ENCODE measurements around the gene FILIP1L.
A peak's percentile ranks its signal among the peaks of the same experiment; 100 is the strongest.

The FILIP1L gene

GRCh38 chr3:100114413-100115030, at the start of gene FILIP1L:
FILIP1L (minus strand) TSS chr3:100114501.
- DNase-seq = no peak

GRCh38 chr3:100163787-100164186, 49.5 kb upstream of the FILIP1L start:
- DNase-seq = no peak

GRCh38 chr3:100160521-100160920, 46.2 kb upstream of the FILIP1L start:
- DNase-seq = no peak

- no peak for DNase-seq
These were observed 45.2 kb upstream of the FILIP1L start for GRCh38 chr3:100159331-100160153.

- DNase-seq = no peak
These were observed 44.6 kb upstream of the FILIP1L start for GRCh38 chr3:100158918-100159330.

- DNase-seq = no peak
These were observed 43.4 kb upstream of the FILIP1L start for GRCh38 chr3:100157685-100158084.

- DNase-seq = no peak
These were observed 41.3 kb upstream of the FILIP1L start for GRCh38 chr3:100155590-100155989.

GRCh38 chr3:100155128-100155527, 40.8 kb upstream of the FILIP1L start:
- no peak for DNase-seq

GRCh38 chr3:100154171-100154570, 39.9 kb upstream of the FILIP1L start:
- DNase-seq = no peak

GRCh38 chr3:100151024-100151707, 36.9 kb upstream of the FILIP1L start:
- no peak for DNase-seq

GRCh38 chr3:100150473-100150872, 36.2 kb upstream of the FILIP1L start:
- DNase-seq = no peak

- DNase-seq = no peak
These were observed 35.6 kb upstream of the FILIP1L start for GRCh38 chr3:100149713-100150415.

- DNase-seq = no peak
These were observed 34.8 kb upstream of the FILIP1L start for GRCh38 chr3:100149130-100149529.

GRCh38 chr3:100144255-100144866, 30.1 kb upstream of the FILIP1L start:
- peak; percentile 14 for DNase-seq

GRCh38 chr3:100141586-100141985, 27.3 kb upstream of the FILIP1L start:
- no peak for DNase-seq

GRCh38 chr3:100140976-100141375, 26.7 kb upstream of the FILIP1L start:
- no peak for DNase-seq

- no peak for DNase-seq
These were observed 22.6 kb upstream of the FILIP1L start for GRCh38 chr3:100136921-100137320.

GRCh38 chr3:100131241-100131640, 16.9 kb upstream of the FILIP1L start:
- DNase-seq = no peak

GRCh38 chr3:100129941-100130340, 15.6 kb upstream of the FILIP1L start:
- DNase-seq = no peak

- DNase-seq = peak; percentile 29
These were observed 14.3 kb upstream of the FILIP1L start for GRCh38 chr3:100128565-100128964.

GRCh38 chr3:100127792-100128191, 13.5 kb upstream of the FILIP1L start:
- DNase-seq = no peak

GRCh38 chr3:100125161-100125938, 11.0 kb upstream of the FILIP1L start:
- DNase-seq = no peak

All from activated CD4-positive, alpha-beta T cell treated with anti-CD3 and anti-CD28 coated beads, Interleukin-10, Interleukin-2, amounts not matched to agents 100 ng/mL and 50 ng/mL, durations not matched to agents 16 hours and 8 hours (primary cell).